GM12878 (cell line): ENCODE results near the gene ZNF652. TPM values are rescaled to one million over a fixed set of nuclear protein-coding genes. Genes with fewer than 3 reads are reported as not detected.

Experiments used
- ATAC-seq: fragments of 200-7000 bp; cut with Tn5 transposase; 3 replicates; pipeline ENCODE4 v1.9.1; 2020; ENCODE audit warnings: mild to moderate bottlenecking, moderate library complexity
- BruUV-seq: library from RNA; stranded (reverse); fragments of 400-500 nt; replicated peaks from 2 replicates; lab custom pipeline; 2021; lab: Mats Ljungman, UMichigan
- CTCF ChIA-PET: fragments of 300-600 bp; sonication (Branson Sonifier 250); formaldehyde crosslinking; extraction: SDS; loops from one replicate; lab custom pipeline; 2021; ENCODE audit warnings: inconsistent platforms; lab: Yijun Ruan, JAX
- POLR2A ChIA-PET: fragments of 350-600 bp; formaldehyde crosslinking; extraction: SDS; loops from one replicate; lab custom pipeline; 2021; ENCODE audit warnings: inconsistent platforms; lab: Charles Lee
- RAD21 ChIA-PET: fragments of 300-600 bp; sonication (Branson Sonifier 250); formaldehyde crosslinking; loops from one replicate; lab custom pipeline; 2023; ENCODE audit warnings: antibody characterized with exemption; ENCODE audit not compliant: unreplicated experiment; lab: Charles Lee
- SMC1A ChIA-PET: fragments of 300-600 bp; sonication (Branson Sonifier 250); formaldehyde crosslinking; loops from one replicate; lab custom pipeline; 2023; ENCODE audit not compliant: unreplicated experiment, uncharacterized antibody; lab: Charles Lee
- DNase-seq: peaks from one replicate; pipeline ENCODE4 v3.0.0-alpha.2; 2011; ENCODE audit warnings: low read depth, low spot score
- FAIRE-seq: peaks from 3 replicates; lab custom pipeline; 2011; peaks lifted over from hg19 to GRCh38; lab: Jason Lieb, UNC
- H2AFZ ChIP-seq: 2 replicates; pipeline ENCODE4 v1.6.0; 2011; ENCODE audit warnings: low read depth, low read length, control low read depth; ENCODE audit not compliant: control insufficient read depth
- H3K27ac ChIP-seq: 2 replicates; pipeline ENCODE4 v1.5.1; 2011; ENCODE audit warnings: control low read depth; ENCODE audit not compliant: control insufficient read depth, insufficient read depth
- H3K27me3 ChIP-seq, 2 experiments: replicated peaks in 1 of 2; 2 replicates each; pipeline versions ENCODE4 v1.6.0 to v1.6.1; 2011; ENCODE audit warnings: low read length in 1 of 2; ENCODE audit not compliant: control insufficient read depth in 2 of 2, insufficient read depth in 2 of 2
- H3K36me3 ChIP-seq, 2 experiments: 2 replicates each; pipeline ENCODE4 v1.5.1; 2011; ENCODE audit warnings: low read length in 1 of 2; ENCODE audit not compliant: control insufficient read depth in 2 of 2, insufficient read depth in 2 of 2
- H3K4me1 ChIP-seq: 2 replicates; pipeline ENCODE4 v1.6.1; 2011; ENCODE audit warnings: mild to moderate bottlenecking, low read length, moderate library complexity, mixed read lengths; ENCODE audit not compliant: control insufficient read depth, insufficient read depth
- H3K4me2 ChIP-seq: 2 replicates; pipeline ENCODE4 v1.6.0; 2011; ENCODE audit warnings: control low read depth; ENCODE audit not compliant: control insufficient read depth, insufficient read depth
- H3K4me3 ChIP-seq: fragments of 200-600 bp; sonication (generic); 2 replicates; pipeline ENCODE4 v1.5.1; 2016
- H3K79me2 ChIP-seq: 2 replicates; pipeline ENCODE4 v1.6.0; 2011; ENCODE audit warnings: low read length; ENCODE audit not compliant: control insufficient read depth, insufficient read depth
- H3K9ac ChIP-seq: 2 replicates; pipeline ENCODE4 v1.8.0; 2011; ENCODE audit warnings: low read length, control low read depth, mixed read lengths; ENCODE audit not compliant: control insufficient read depth, insufficient read depth
- H3K9me3 ChIP-seq: replicated peaks from 3 replicates; pipeline ENCODE4 v1.5.1; 2011; ENCODE audit warnings: mild to moderate bottlenecking, low read length; ENCODE audit not compliant: control insufficient read depth, insufficient read depth
- H4K20me1 ChIP-seq: 2 replicates; pipeline ENCODE4 v1.6.0; 2011; ENCODE audit not compliant: control insufficient read depth, insufficient read depth
- ATF7 ChIP-seq: fragments of 450-650 bp; IDR thresholded peaks from 2 replicates; pipeline ENCODE4 v1.6.1; 2016; ENCODE audit warnings: low read depth, mild to moderate bottlenecking
- BCL11A ChIP-seq: IDR thresholded peaks from 2 replicates; pipeline ENCODE4 v1.6.1; 2011; ENCODE audit warnings: low read depth, low read length
- CREB1 ChIP-seq: IDR thresholded peaks from 2 replicates; pipeline ENCODE4 v1.6.1; 2012; ENCODE audit warnings: low read depth, mild to moderate bottlenecking, inconsistent platforms
- FOXK2 ChIP-seq: fragments of 450-650 bp; IDR thresholded peaks from 2 replicates; pipeline ENCODE4 v1.6.1; 2017; ENCODE audit warnings: mild to moderate bottlenecking, moderate library complexity
- FOXM1 ChIP-seq: IDR thresholded peaks from 2 replicates; pipeline ENCODE4 v1.6.1; 2012; ENCODE audit warnings: low read depth, mild to moderate bottlenecking, inconsistent platforms, low read length, moderate library complexity
- HDGF ChIP-seq: fragments of 450-650 bp; IDR thresholded peaks from 2 replicates; pipeline ENCODE4 v1.6.1; 2016; ENCODE audit warnings: antibody characterized with exemption
- JUND ChIP-seq: IDR thresholded peaks from 2 replicates; pipeline ENCODE4 v1.6.1; 2012; ENCODE audit warnings: low read depth, mild to moderate bottlenecking, low read length, improper control_type of control experiment, moderate library complexity
- PAX5 ChIP-seq: IDR thresholded peaks from 2 replicates; pipeline ENCODE4 v1.6.1; 2011; ENCODE audit warnings: low read depth, low read length, borderline replicate concordance
- POLR2AphosphoS2 ChIP-seq: IDR thresholded peaks from 2 replicates; pipeline ENCODE4 v1.6.1; 2011; ENCODE audit warnings: low read depth, mild to moderate bottlenecking, low read length, improper control_type of control experiment, moderate library complexity
- RB1 ChIP-seq: fragments of 450-650 bp; formaldehyde crosslinking; IDR thresholded peaks from 2 replicates; pipeline ENCODE4 v1.6.1; 2017; ENCODE audit warnings: mild to moderate bottlenecking, borderline replicate concordance
- RUNX3 ChIP-seq: IDR thresholded peaks from 2 replicates; pipeline ENCODE4 v1.6.1; 2012; ENCODE audit warnings: low read length, inconsistent platforms
- SMC3 ChIP-seq: IDR thresholded peaks from 2 replicates; pipeline ENCODE4 v1.6.1; 2011; ENCODE audit warnings: low read length, improper control_type of control experiment, borderline replicate concordance
- SREBF1 ChIP-seq: IDR thresholded peaks from 2 replicates; pipeline ENCODE4 v1.6.1; 2012; ENCODE audit warnings: mild to moderate bottlenecking, low read length
- STAT3 ChIP-seq: IDR thresholded peaks from 2 replicates; pipeline ENCODE4 v1.6.1; 2011; ENCODE audit warnings: low read depth, low read length, improper control_type of control experiment
- TBL1XR1 ChIP-seq: IDR thresholded peaks from 2 replicates; pipeline ENCODE4 v1.6.1; 2012; ENCODE audit warnings: low read depth, low read length, improper control_type of control experiment
- TCF12 ChIP-seq: IDR thresholded peaks from 2 replicates; pipeline ENCODE4 v1.6.1; 2011; ENCODE audit warnings: low read depth, mild to moderate bottlenecking, low read length
- YY1 ChIP-seq: IDR thresholded peaks from 2 replicates; pipeline ENCODE4 v1.6.1; 2011; ENCODE audit warnings: low read depth, mild to moderate bottlenecking, low read length
- ZBED1 ChIP-seq: IDR thresholded peaks from 2 replicates; pipeline ENCODE4 v1.6.1; 2016; ENCODE audit warnings: borderline replicate concordance
- ZNF217 ChIP-seq: fragments of 450-650 bp; IDR thresholded peaks from 2 replicates; pipeline ENCODE4 v1.6.1; 2017; ENCODE audit warnings: antibody characterized with exemption, mild to moderate bottlenecking
- WGBS: methylation state at CpG from one replicate; pipeline ENCODE4 v1.1.6; 2016; ENCODE audit warnings: low lambda C conversion rate; ENCODE audit not compliant: insufficient replicate concordance, insufficient coverage; ENCODE audit errors: missing lambda C conversion rate; 5-methylcytosine and 5-hydroxymethylcytosine counted together
- in situ Hi-C: fragments of 300-500 bp; cut with MboI; formaldehyde crosslinking; loops from 9 replicates; pipeline ENCODE4 v1.14.3; 2018; ENCODE audit warnings: mixed read lengths
- intact Hi-C: fragments of 100-400 bp; cut with micrococcal nuclease; formaldehyde crosslinking; loops from one replicate; pipeline ENCODE4 v1.14.2; 2022; ENCODE audit not compliant: unreplicated experiment
- polyA plus RNA-seq, 11 experiments: library from polyadenylated mRNA; depleted of rRNA in 4 of 11; unstranded in 6 of 11; stranded (reverse) in 5 of 11; fragments of >200 nt; fragmentation: Nextera tagmentation in 4 of 11; fragmentation: Illumina TruSeq in 1 of 11; extraction: Ambion mirVana in 4 of 11; extraction: Trizol in 1 of 11; gene quantifications; 1 replicate in 1 of 11; 2 replicates in 10 of 11; pipeline versions ENCODE4 v1.2.1 to v1.2.3, GENCODE V29; 2011 to 2016; ENCODE audit warnings: inconsistent platforms in 2 of 11, missing spikeins in 2 of 11, low read depth in 1 of 11
- total RNA-seq, 4 experiments: library from RNA; depleted of rRNA in 3 of 4; stranded (reverse); fragments of >200 nt in 3 of 4; fragmentation: Illumina TruSeq in 1 of 4; extraction: Trizol in 1 of 4; gene quantifications; 2 replicates each; pipeline versions ENCODE4 v1.2.1 to v1.2.3, GENCODE V29; 2013 to 2021
- TF ChIP-seq, protein P1 (sequence below), 3 experiments: IDR thresholded peaks in 2 of 3; conservative IDR thresholded peaks in 1 of 3; 2 replicates each; pipeline ENCODE4 v1.5.1; 2011; ENCODE audit warnings: low read depth in 3 of 3, low read length in 3 of 3, mild to moderate bottlenecking in 3 of 3, control low read depth in 2 of 3, moderate library complexity in 2 of 3, inconsistent platforms in 1 of 3, mixed read lengths in 1 of 3; ENCODE audit not compliant: control insufficient read depth in 2 of 3, insufficient read depth in 1 of 3; ENCODE audit errors: extremely low read depth in 1 of 3
- TF ChIP-seq, protein P2 (sequence below): fragments of 150-350 bp; IDR thresholded peaks from 2 replicates; pipeline ENCODE4 v1.6.1; 2014; ENCODE audit warnings: mild to moderate bottlenecking, low read depth, low read length

Gene ZNF652
- total and polyA plus RNA-seq, 10 of the 15 experiments (the other 5 are each of a cell fraction or from before 2014, with no cell fraction given): 3.4 to 13.1 (median 8.7) TPM

DNA sequence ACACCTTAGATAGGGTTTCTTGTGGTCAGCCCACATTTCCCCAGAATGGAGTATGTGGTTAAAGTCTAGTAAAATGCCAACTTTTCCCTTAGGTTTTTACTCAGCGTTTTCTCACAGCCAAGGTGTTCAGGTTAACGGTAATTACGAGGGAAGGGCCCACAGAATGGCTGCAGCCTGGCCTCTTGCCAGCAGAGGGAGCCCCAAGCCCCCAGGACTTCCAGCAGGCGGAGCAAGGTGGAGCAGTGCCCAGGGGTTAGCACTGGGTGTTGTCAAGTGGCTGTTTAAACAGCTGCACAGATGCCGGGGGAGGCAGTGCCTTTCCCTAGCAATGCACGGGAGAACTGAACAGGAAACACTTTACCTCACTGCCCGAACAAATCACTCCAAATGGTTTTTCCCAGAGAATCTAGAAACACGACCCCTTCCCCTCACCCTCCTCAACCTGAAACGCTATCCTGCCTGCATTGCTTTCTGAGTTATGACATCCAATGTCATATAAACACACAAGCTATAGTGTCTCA is 46.0 kb upstream of the ZNF652 start:
- Histone ChIP-seq H3K36me3 (peaks cover 28 to 41% of the 10 kb centered on the region in 2 experiments), H3K4me1 (peaks cover 10% of the 10 kb centered on the region), H3K9ac (no peak overlapping the region), H3K27me3 (no peaks in the 10 kb centered on the region), H3K9me3 (no peaks in the 10 kb centered on the region), H4K20me1 (no peaks in the 10 kb centered on the region), H3K4me2 (no peak overlapping the region; the same call in 1 of the 2 replicates), H3K79me2 (peaks cover 2% of the 10 kb centered on the region; the same call in 1 of the 2 replicates), H3K4me3 (no peak overlapping the region), H2AFZ (no peak overlapping the region), H3K27ac (no peak overlapping the region)
- no TSS peak for BruUV-seq
- intact Hi-C loops: loop anchor here (1.0 to 2.0 kb wide), 2 partner anchors 141 to 148 kb away; no protein-coding TSS in a partner anchor
- CTCF ChIA-PET: interaction anchor here (0.6 to 6.6 kb wide), 31 partner anchors 10 to 592 kb away, joined by 3 to 119 read pairs (median 4); partner anchors contain the start of genes ABI3, GNGT2 and ZNF652
- ATAC-seq (peak; percentile 100), DNase-seq (no peak), FAIRE-seq (peak; percentile 81)
- RAD21 ChIA-PET: interaction anchor here (0.7 to 2.0 kb wide), 3 partner anchors 92 to 160 kb away, joined by 3 to 27 read pairs (median 3); no protein-coding TSS in a partner anchor
- POLR2A ChIA-PET: interaction anchor here (0.6 kb wide), 1 partner anchor 286 kb away, joined by 4 read pairs; no protein-coding TSS in a partner anchor
- in situ Hi-C loops: loop anchor here (5.0 to 10.0 kb wide), 2 partner anchors 147 to 289 kb away; no protein-coding TSS in a partner anchor
- 21% methylated on average over 9 of the region's 9 CpGs for WGBS
- SMC1A ChIA-PET: interaction anchor here (0.7 to 2.3 kb wide), 7 partner anchors 9 to 590 kb away, joined by 3 to 21 read pairs (median 4); no protein-coding TSS in a partner anchor
- TF ChIP-seq STAT3 (no peak), ATF7 (no peak), SMC3 (peak; percentile 76; the same call in 1 of the 2 replicates), POLR2AphosphoS2 (no peak), BCL11A (no peak), RB1 (peak; percentile 37; the same call in 1 of the 2 replicates), YY1 (peak; percentile 86), SREBF1 (no peak), TBL1XR1 (no peak), HDGF (0 out of 2 replicates have a peak, but pooled peaks have one; percentile 17), ZBED1 (no peak), CREB1 (0 out of 2 replicates have a peak, but pooled peaks have one; percentile 12), PAX5 (no peak), ZNF217 (no peak), FOXM1 (no peak), RUNX3 (peak; percentile 60; the same call in 1 of the 2 replicates), TCF12 (0 out of 2 replicates have a peak, but pooled peaks have one; percentile 24), JUND (no peak), FOXK2 (no peak)
- TF ChIP-seq, protein P1, sequence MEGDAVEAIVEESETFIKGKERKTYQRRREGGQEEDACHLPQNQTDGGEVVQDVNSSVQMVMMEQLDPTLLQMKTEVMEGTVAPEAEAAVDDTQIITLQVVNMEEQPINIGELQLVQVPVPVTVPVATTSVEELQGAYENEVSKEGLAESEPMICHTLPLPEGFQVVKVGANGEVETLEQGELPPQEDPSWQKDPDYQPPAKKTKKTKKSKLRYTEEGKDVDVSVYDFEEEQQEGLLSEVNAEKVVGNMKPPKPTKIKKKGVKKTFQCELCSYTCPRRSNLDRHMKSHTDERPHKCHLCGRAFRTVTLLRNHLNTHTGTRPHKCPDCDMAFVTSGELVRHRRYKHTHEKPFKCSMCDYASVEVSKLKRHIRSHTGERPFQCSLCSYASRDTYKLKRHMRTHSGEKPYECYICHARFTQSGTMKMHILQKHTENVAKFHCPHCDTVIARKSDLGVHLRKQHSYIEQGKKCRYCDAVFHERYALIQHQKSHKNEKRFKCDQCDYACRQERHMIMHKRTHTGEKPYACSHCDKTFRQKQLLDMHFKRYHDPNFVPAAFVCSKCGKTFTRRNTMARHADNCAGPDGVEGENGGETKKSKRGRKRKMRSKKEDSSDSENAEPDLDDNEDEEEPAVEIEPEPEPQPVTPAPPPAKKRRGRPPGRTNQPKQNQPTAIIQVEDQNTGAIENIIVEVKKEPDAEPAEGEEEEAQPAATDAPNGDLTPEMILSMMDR (IDR thresholded peaks at IDR 0.05 in 2 of 3, conservative IDR thresholded peaks at IDR 0.05 in 1 of 3; ENCODE audit: control insufficient read depth in 2 of 3, extremely low read depth in 1 of 3, insufficient read depth in 1 of 3, low read depth in 3 of 3, low read length in 3 of 3): peak; percentile 96 to 99 (median 98)
- TF ChIP-seq, protein P2, sequence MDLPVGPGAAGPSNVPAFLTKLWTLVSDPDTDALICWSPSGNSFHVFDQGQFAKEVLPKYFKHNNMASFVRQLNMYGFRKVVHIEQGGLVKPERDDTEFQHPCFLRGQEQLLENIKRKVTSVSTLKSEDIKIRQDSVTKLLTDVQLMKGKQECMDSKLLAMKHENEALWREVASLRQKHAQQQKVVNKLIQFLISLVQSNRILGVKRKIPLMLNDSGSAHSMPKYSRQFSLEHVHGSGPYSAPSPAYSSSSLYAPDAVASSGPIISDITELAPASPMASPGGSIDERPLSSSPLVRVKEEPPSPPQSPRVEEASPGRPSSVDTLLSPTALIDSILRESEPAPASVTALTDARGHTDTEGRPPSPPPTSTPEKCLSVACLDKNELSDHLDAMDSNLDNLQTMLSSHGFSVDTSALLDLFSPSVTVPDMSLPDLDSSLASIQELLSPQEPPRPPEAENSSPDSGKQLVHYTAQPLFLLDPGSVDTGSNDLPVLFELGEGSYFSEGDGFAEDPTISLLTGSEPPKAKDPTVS: no peak
